VCaP (cell line): ENCODE data around the gene FAM187B.

ENCODE experiments used
- H3K27ac ChIP-seq: fragments of 450-650 bp; 2 replicates; pipeline ENCODE4 v1.5.1; 2017
- CTCF ChIP-seq: fragments of 450-650 bp; conservative IDR thresholded peaks from 2 replicates; pipeline ENCODE4 v1.5.1; 2017; ENCODE audit warnings: mild to moderate bottlenecking, moderate library complexity

Gene FAM187B

GRCh38 chr19:35209646-35210045, 18.9 kb downstream of the FAM187B start:
- H3K27ac ChIP-seq = no peak overlapping the region

GRCh38 chr19:35208121-35208520, 20.4 kb downstream of the FAM187B start:
- no peak overlapping the region for H3K27ac ChIP-seq
- no peak for TF ChIP-seq CTCF

More at GRCh38 chr19:35209646-35210045, 18.9 kb downstream of the FAM187B start:
- TF ChIP-seq CTCF = no peak

GRCh38 chr19:35207391-35207871, 21.1 kb downstream of the FAM187B start:
- no peak for TF ChIP-seq CTCF
- H3K27ac ChIP-seq = no peak overlapping the region

GRCh38 chr19:35206855-35207254, 21.7 kb downstream of the FAM187B start:
- no peak overlapping the region for H3K27ac ChIP-seq
- no peak for TF ChIP-seq CTCF

- H3K27ac ChIP-seq = no peak overlapping the region
- TF ChIP-seq CTCF = no peak
Observed at GRCh38 chr19:35206379-35206778, 22.2 kb downstream of the FAM187B start.

- H3K27ac ChIP-seq = no peak overlapping the region
- TF ChIP-seq CTCF = no peak
Observed at GRCh38 chr19:35205733-35206323, 22.7 kb downstream of the FAM187B start.

GRCh38 chr19:35204799-35205732, 23.5 kb downstream of the FAM187B start:
- TF ChIP-seq CTCF = no peak
- no peak overlapping the region for H3K27ac ChIP-seq
